Measurements from ENCODE around the gene UGT1A4. TPM values are rescaled to one million over a fixed set of nuclear protein-coding genes. Genes with fewer than 3 reads are reported as not detected.
"Not testable (repeated sequence)": the region's sequence is repeated elsewhere in the genome, so short reads cannot be mapped to it uniquely, and the experiment has no call there.

Gene UGT1A4
- total RNA-seq, 2 donors from 2014 or later = not detected

GRCh38 chr2:233689501-233689900, 29.0 kb upstream of the UGT1A4 start:
- Mint-ChIP-seq H3K36me3 (no peaks in the 10 kb centered on the region), H3K27ac (no peak overlapping the region), H3K4me1 (ENCODE audit: low read depth in 2 of 2) (no peaks in the 10 kb centered on the region), H3K9me3 (no peaks in the 10 kb centered on the region), H3K27me3 (peaks cover 25 to 50% of the 10 kb centered on the region in 2 donors), H3K4me3 (no peak overlapping the region)
- no peak for DNase-seq (ENCODE audit: low spot score)
- ATAC-seq = no peak

- Mint-ChIP-seq H3K9me3 (no peaks in the 10 kb centered on the region), H3K27me3 (peaks cover 25 to 50% of the 10 kb centered on the region in 2 donors), H3K4me3 (no peak overlapping the region), H3K4me1 (ENCODE audit: low read depth in 2 of 2) (no peaks in the 10 kb centered on the region), H3K27ac (no peak overlapping the region), H3K36me3 (no peaks in the 10 kb centered on the region)
- DNase-seq (ENCODE audit: low spot score) (no peak), ATAC-seq (no peak)
These were observed 28.1 kb upstream of the UGT1A4 start for GRCh38 chr2:233690444-233690843.

GRCh38 chr2:233691443-233692433, 26.8 kb upstream of the UGT1A4 start:
- Mint-ChIP-seq H3K9me3 (no peaks in the 10 kb centered on the region), H3K4me1 (ENCODE audit: low read depth in 2 of 2) (no peaks in the 10 kb centered on the region), H3K36me3 (no peaks in the 10 kb centered on the region), H3K4me3 (no peak overlapping the region), H3K27ac (no peak overlapping the region), H3K27me3 (peaks cover 23 to 49% of the 10 kb centered on the region in 2 donors)
- DNase-seq (ENCODE audit: low spot score) = no peak
- no peak for ATAC-seq

- no peak within 1 kb of the TSS for H3K27ac Mint-ChIP-seq
- H3K9me3 Mint-ChIP-seq = no peaks in the 10 kb centered on the region
- ATAC-seq (no peak), DNase-seq (ENCODE audit: low spot score) (no peak)
- peaks cover 25 to 55% of the 10 kb centered on the region in 2 donors for H3K27me3 Mint-ChIP-seq
- no peaks in the 10 kb centered on the region for H3K36me3 Mint-ChIP-seq
- H3K4me3 Mint-ChIP-seq = no peak within 1 kb of the TSS
- no peaks in the 10 kb centered on the region for H3K4me1 Mint-ChIP-seq (ENCODE audit: low read depth in 2 of 2)
These were observed 25.9 kb upstream of the UGT1A4 start, which contains the start of gene UGT1A6 for GRCh38 chr2:233692648-233693047. UGT1A6 (plus strand) TSS chr2:233692890; CDS start chr2:233693005, 115 bp downstream.

GRCh38 chr2:233693963-233694362, 24.6 kb upstream of the UGT1A4 start:
- H3K36me3 Mint-ChIP-seq = no peaks in the 10 kb centered on the region
- ATAC-seq = no peak
- no peaks in the 10 kb centered on the region for H3K4me1 Mint-ChIP-seq (ENCODE audit: low read depth in 2 of 2)
- H3K27ac Mint-ChIP-seq = no peak overlapping the region
- H3K27me3 Mint-ChIP-seq = peaks cover 18 to 46% of the 10 kb centered on the region in 2 donors
- H3K4me3 Mint-ChIP-seq = no peak overlapping the region
- no peak for DNase-seq (ENCODE audit: low spot score)
- no peaks in the 10 kb centered on the region for H3K9me3 Mint-ChIP-seq

- peaks cover 8 to 29% of the 10 kb centered on the region in 2 donors for H3K27me3 Mint-ChIP-seq
- no peak for DNase-seq (ENCODE audit: low spot score)
- no peaks in the 10 kb centered on the region for H3K4me1 Mint-ChIP-seq (ENCODE audit: low read depth in 2 of 2)
- no peaks in the 10 kb centered on the region for H3K9me3 Mint-ChIP-seq
- no peaks in the 10 kb centered on the region for H3K36me3 Mint-ChIP-seq
- H3K27ac Mint-ChIP-seq = no peak overlapping the region
- H3K4me3 Mint-ChIP-seq = no peak overlapping the region
- no peak for ATAC-seq
These were observed 19.8 kb upstream of the UGT1A4 start for GRCh38 chr2:233698740-233699139.

- no peak for DNase-seq (ENCODE audit: low spot score)
- Mint-ChIP-seq H3K4me3 (no peak overlapping the region), H3K4me1 (ENCODE audit: low read depth in 2 of 2) (no peaks in the 10 kb centered on the region), H3K27ac (no peak overlapping the region), H3K9me3 (no peaks in the 10 kb centered on the region), H3K27me3 (peaks cover 9 to 34% of the 10 kb centered on the region in 2 donors), H3K36me3 (no peaks in the 10 kb centered on the region)
- ATAC-seq = no peak
These were observed 19.0 kb upstream of the UGT1A4 start for GRCh38 chr2:233699424-233700027.

GRCh38 chr2:233700028-233700635, 18.4 kb upstream of the UGT1A4 start:
- Mint-ChIP-seq H3K36me3 (no peaks in the 10 kb centered on the region), H3K27ac (no peak overlapping the region), H3K9me3 (no peaks in the 10 kb centered on the region), H3K4me1 (ENCODE audit: low read depth in 2 of 2) (no peaks in the 10 kb centered on the region), H3K27me3 (peaks cover 9 to 37% of the 10 kb centered on the region in 2 donors), H3K4me3 (no peak overlapping the region)
- DNase-seq (ENCODE audit: low spot score) = no peak
- ATAC-seq = no peak

- H3K27ac Mint-ChIP-seq; H3K4me1 Mint-ChIP-seq (ENCODE audit: low read depth in 2 of 2); H3K9me3 Mint-ChIP-seq; H3K36me3 Mint-ChIP-seq; DNase-seq (ENCODE audit: low spot score); H3K4me3 Mint-ChIP-seq; ATAC-seq: not testable (repeated sequence)
- peaks cover 9 to 42% of the 10 kb centered on the region in 2 donors for H3K27me3 Mint-ChIP-seq
These were observed 17.7 kb upstream of the UGT1A4 start for GRCh38 chr2:233700842-233701241.

- Mint-ChIP-seq H3K4me3 (no peak overlapping the region), H3K4me1 (ENCODE audit: low read depth in 2 of 2) (no peaks in the 10 kb centered on the region)
These were observed 16.3 kb upstream of the UGT1A4 start for GRCh38 chr2:233702238-233702637.

GRCh38 chr2:233705911-233706506, 12.5 kb upstream of the UGT1A4 start:
- no peak for ATAC-seq
- no peak for DNase-seq (ENCODE audit: low spot score)
- Mint-ChIP-seq H3K27ac (no peak overlapping the region), H3K4me1 (ENCODE audit: low read depth in 2 of 2) (no peaks in the 10 kb centered on the region), H3K36me3 (no peaks in the 10 kb centered on the region), H3K27me3 (peaks cover 14 to 33% of the 10 kb centered on the region in 2 donors), H3K4me3 (no peak overlapping the region), H3K9me3 (no peaks in the 10 kb centered on the region)

More at GRCh38 chr2:233702238-233702637, 16.3 kb upstream of the UGT1A4 start:
- H3K9me3 Mint-ChIP-seq = no peaks in the 10 kb centered on the region
- DNase-seq (ENCODE audit: low spot score) = no peak
- ATAC-seq = no peak
- no peak overlapping the region for H3K27ac Mint-ChIP-seq
- H3K36me3 Mint-ChIP-seq = no peaks in the 10 kb centered on the region
- H3K27me3 Mint-ChIP-seq = peaks cover 7 to 34% of the 10 kb centered on the region in 2 donors

- H3K4me1 Mint-ChIP-seq (ENCODE audit: low read depth in 2 of 2) = no peaks in the 10 kb centered on the region
These were observed 11.8 kb upstream of the UGT1A4 start for GRCh38 chr2:233706720-233707119.

GRCh38 chr2:233707940-233708644, 10.4 kb upstream of the UGT1A4 start:
- peaks cover 20 to 40% of the 10 kb centered on the region in 2 donors for H3K27me3 Mint-ChIP-seq
- H3K9me3 Mint-ChIP-seq = no peaks in the 10 kb centered on the region
- no peak for ATAC-seq

More at GRCh38 chr2:233706720-233707119, 11.8 kb upstream of the UGT1A4 start:
- H3K27me3 Mint-ChIP-seq = peaks cover 16 to 33% of the 10 kb centered on the region in 2 donors
- DNase-seq (ENCODE audit: low spot score) (no peak), ATAC-seq (no peak)
- H3K36me3 Mint-ChIP-seq = no peaks in the 10 kb centered on the region
- no peaks in the 10 kb centered on the region for H3K9me3 Mint-ChIP-seq
- no peak overlapping the region for H3K4me3 Mint-ChIP-seq
- no peak overlapping the region for H3K27ac Mint-ChIP-seq

More at GRCh38 chr2:233707940-233708644, 10.4 kb upstream of the UGT1A4 start:
- no peaks in the 10 kb centered on the region for H3K36me3 Mint-ChIP-seq
- H3K4me3 Mint-ChIP-seq = no peak overlapping the region
- no peak for DNase-seq (ENCODE audit: low spot score)
- H3K27ac Mint-ChIP-seq = no peak overlapping the region
- no peaks in the 10 kb centered on the region for H3K4me1 Mint-ChIP-seq (ENCODE audit: low read depth in 2 of 2)
